Left lung (tissue), 10 donors: Measurements from ENCODE around the gene ANG. TPM values are rescaled to one million over a fixed set of nuclear protein-coding genes. Genes with fewer than 3 reads are reported as not detected.

ENCODE experiments used
- ATAC-seq: fragments of 200-7000 bp; cut with Tn5 transposase; one replicate; pipeline ENCODE4 v1.9.1; 2020; ENCODE audit warnings: moderate library complexity
- DNase-seq, 4 donors: peaks; one replicate each; pipeline ENCODE4 v3.0.0-alpha.2; 2013 to 2020
- H3K27ac ChIP-seq, 2 donors: fragments of 200-600 bp; sonication (generic) in 1 of 2; one replicate each; pipeline versions ENCODE4 v1.5.0 to v1.8.0; 2020 to 2021
- H3K27me3 ChIP-seq, 2 donors: fragments of 200-600 bp; sonication (generic) in 1 of 2; one replicate each; pipeline versions ENCODE4 v1.5.0 to v1.8.0; 2020 to 2021
- H3K36me3 ChIP-seq, 2 donors: fragments of 200-600 bp; sonication (generic) in 1 of 2; one replicate each; pipeline versions ENCODE4 v1.5.0 to v1.8.0; 2020 to 2021
- H3K4me1 ChIP-seq, 2 donors: fragments of 200-600 bp; one replicate each; pipeline ENCODE4 v1.8.0; 2021
- H3K4me3 ChIP-seq, 2 donors: fragments of 200-600 bp; sonication (generic) in 1 of 2; one replicate each; pipeline versions ENCODE4 v1.5.0 to v1.8.0; 2020 to 2021; ENCODE audit warnings: mild to moderate bottlenecking in 1 of 2
- H3K9me3 ChIP-seq, 2 donors: fragments of 200-600 bp; sonication (generic) in 1 of 2; one replicate each; pipeline versions ENCODE4 v1.5.0 to v1.8.0; 2020 to 2021
- CTCF ChIP-seq, 2 donors: fragments of 200-600 bp; sonication (generic) in 1 of 2; IDR thresholded peaks; one replicate each; pipeline versions ENCODE4 v1.5.0 to v1.8.0; 2021; ENCODE audit warnings: antibody characterized with exemption in 2 of 2
- intact Hi-C, 2 donors: fragments of 100-400 bp; cut with DNase I; formaldehyde crosslinking; loops; one replicate each; pipeline versions ENCODE4 v1.11.2 to v1.14.2; 2022
- polyA plus RNA-seq, 6 donors: library from polyadenylated mRNA; unstranded; fragments of 120-200 nt; gene quantifications; one replicate each; pipeline ENCODE4 v1.2.1, GENCODE V29; 2013; ENCODE audit not compliant: insufficient read length in 6 of 6
- total RNA-seq, 2 donors: library from RNA; stranded (reverse); fragmentation: NEBNext Ultra II Directional; extraction: Animal tissue kit (Norgen Biotek cat#: 25700); gene quantifications; one replicate each; pipeline ENCODE4 v1.2.1, GENCODE V29; 2021
- donor health status: DM: no; HTN: yes; CAD: no.
- donor health status: DM: no; HTN: no; CAD: no.

The ANG gene
- total and polyA plus RNA-seq, 8 donors: 6.6 to 11.0 (median 9.1) TPM

- DNase-seq (peak in 2 of 4 donors; percentile 64 to 80), ATAC-seq (peak; percentile 97)
- Histone ChIP-seq H3K4me3 (no peak overlapping the region), H3K36me3 (no peaks in the 10 kb centered on the region), H3K4me1 (peaks cover 11 to 14% of the 10 kb centered on the region in 2 donors), H3K27ac (no peak overlapping the region), H3K27me3 (no peaks in the 10 kb centered on the region), H3K9me3 (no peaks in the 10 kb centered on the region)
- peak; percentile 72 to 88 for TF ChIP-seq CTCF (IDR thresholded peaks at IDR 0.05)
- intact Hi-C loops: no loop called here
These were observed 2.5 kb downstream of the ANG start for GRCh38 chr14:20690848-20691640.

GRCh38 chr14:20692116-20692751, 3.7 kb downstream of the ANG start:
- TF ChIP-seq CTCF (IDR thresholded peaks at IDR 0.05): no peak
- intact Hi-C loops: no loop called here
- DNase-seq: no peak
- no peaks in the 10 kb centered on the region for H3K27me3 ChIP-seq
- no peak overlapping the region for H3K4me3 ChIP-seq
- no peak overlapping the region for H3K27ac ChIP-seq
- H3K9me3 ChIP-seq: no peaks in the 10 kb centered on the region
- H3K36me3 ChIP-seq: no peaks in the 10 kb centered on the region
- peaks cover 0 to 3% of the 10 kb centered on the region in 2 donors for H3K4me1 ChIP-seq
- no peak for ATAC-seq

- ATAC-seq: no peak
- TF ChIP-seq CTCF (IDR thresholded peaks at IDR 0.05): no peak
These were observed 8.2 kb downstream of the ANG start for GRCh38 chr14:20696764-20697163.

GRCh38 chr14:20697273-20698017, 8.9 kb downstream of the ANG start:
- H3K27me3 ChIP-seq: no peaks in the 10 kb centered on the region
- H3K9me3 ChIP-seq: no peaks in the 10 kb centered on the region
- H3K4me3 ChIP-seq: no peak overlapping the region
- TF ChIP-seq CTCF (IDR thresholded peaks at IDR 0.05): peak; percentile 68 to 81
- H3K4me1 ChIP-seq: peaks cover 0 to 11% of the 10 kb centered on the region in 2 donors
- DNase-seq (peak in 3 of 4 donors; percentile 49 to 79 (median 60)), ATAC-seq (peak; percentile 98)
- no peaks in the 10 kb centered on the region for H3K36me3 ChIP-seq
- intact Hi-C loops: loop anchor here in 1 of 2 donors (5.0 kb wide), 1 partner anchor 160 kb away; no protein-coding TSS in a partner anchor
- no peak overlapping the region for H3K27ac ChIP-seq

More at GRCh38 chr14:20696764-20697163, 8.2 kb downstream of the ANG start:
- Histone ChIP-seq H3K4me1 (peaks cover 0 to 11% of the 10 kb centered on the region in 2 donors), H3K27me3 (no peaks in the 10 kb centered on the region), H3K27ac (no peak overlapping the region), H3K4me3 (no peak overlapping the region), H3K9me3 (no peaks in the 10 kb centered on the region), H3K36me3 (no peaks in the 10 kb centered on the region)
- no peak for DNase-seq
- intact Hi-C loops: loop anchor here in 1 of 2 donors (5.0 kb wide), 1 partner anchor 161 kb away; no protein-coding TSS in a partner anchor
